Thoracic aorta (tissue), 2 donors: ENCODE results near the gene ASB18. TPM values are rescaled to one million over a fixed set of nuclear protein-coding genes. Genes with fewer than 3 reads are reported as not detected.

Source experiments
- ATAC-seq: fragments of 150-250 bp; one replicate; pipeline ENCODE4 v1.8.0; 2017; ENCODE audit warnings: low read depth; ENCODE audit not compliant: insufficient number of reproducible peaks, low FRiP score
- DNase-seq: peaks from one replicate; pipeline ENCODE4 v3.0.0-alpha.2; 2020; ENCODE audit warnings: low spot score
- H3K27ac ChIP-seq, 2 donors: fragments of 200-600 bp; sonication (generic); 1 replicate in 1 of 2; 2 replicates in 1 of 2; pipeline ENCODE4 v1.5.1; 2016; ENCODE audit warnings: mild to moderate bottlenecking in 2 of 2, moderate library complexity in 2 of 2
- H3K27me3 ChIP-seq: fragments of 200-600 bp; sonication (generic); replicated peaks from 2 replicates; pipeline ENCODE4 v1.6.0; 2016; ENCODE audit warnings: mild to moderate bottlenecking; ENCODE audit not compliant: insufficient read depth
- H3K36me3 ChIP-seq: fragments of 200-600 bp; sonication (generic); one replicate; pipeline ENCODE4 v1.5.1; 2016
- H3K4me1 ChIP-seq, 2 donors: fragments of 200-600 bp; sonication (generic); 1 replicate in 1 of 2; 2 replicates in 1 of 2; pipeline versions ENCODE4 v1.5.1 to v1.6.0; 2016; ENCODE audit warnings: low read depth in 2 of 2, mild to moderate bottlenecking in 1 of 2; ENCODE audit not compliant: control insufficient read depth in 1 of 2
- H3K4me3 ChIP-seq: fragments of 200-600 bp; sonication (generic); 2 replicates; pipeline ENCODE4 v1.5.1; 2016; ENCODE audit warnings: mild to moderate bottlenecking
- H3K9me3 ChIP-seq: fragments of 200-600 bp; sonication (generic); 2 replicates; pipeline ENCODE4 v1.5.1; 2016
- CTCF ChIP-seq: fragments of 200-600 bp; sonication (generic); IDR thresholded peaks from one replicate; pipeline ENCODE4 v1.5.1; 2019; ENCODE audit warnings: antibody characterized with exemption
- total RNA-seq, 2 donors: library from RNA; depleted of rRNA; stranded (reverse); fragments of >200 nt; gene quantifications; one replicate each; pipeline versions ENCODE4 v1.1.0 to v1.2.3, GENCODE V29; 2016

Gene ASB18
- total RNA-seq, 2 donors from 2014 or later = not detected

- TF ChIP-seq CTCF = no peak
- H3K36me3 ChIP-seq = no peaks in the 10 kb centered on the region
- DNase-seq (no peak), ATAC-seq (no peak)
- peaks cover 4 to 27% of the 10 kb centered on the region in 2 donors for H3K4me1 ChIP-seq
- no peak overlapping the region for H3K27ac ChIP-seq
- peaks cover 13% of the 10 kb centered on the region for H3K27me3 ChIP-seq
- H3K4me3 ChIP-seq = no peak overlapping the region
- no peaks in the 10 kb centered on the region for H3K9me3 ChIP-seq
Measured at GRCh38 chr2:236180076-236180816, 84.0 kb downstream of the ASB18 start.

- no peak for DNase-seq
- Histone ChIP-seq H3K27ac (no peak overlapping the region), H3K36me3 (no peaks in the 10 kb centered on the region), H3K27me3 (peaks cover 13% of the 10 kb centered on the region), H3K4me3 (peak overlapping the region; percentile 9), H3K9me3 (no peaks in the 10 kb centered on the region), H3K4me1 (peaks cover 4 to 27% of the 10 kb centered on the region in 2 donors)
- no peak for ATAC-seq
- TF ChIP-seq CTCF = no peak
Measured at GRCh38 chr2:236179236-236180075, 84.8 kb downstream of the ASB18 start.

- no peak for ATAC-seq
- peaks cover 13% of the 10 kb centered on the region for H3K27me3 ChIP-seq
Measured at GRCh38 chr2:236178890-236179235, 85.3 kb downstream of the ASB18 start.

DNA sequence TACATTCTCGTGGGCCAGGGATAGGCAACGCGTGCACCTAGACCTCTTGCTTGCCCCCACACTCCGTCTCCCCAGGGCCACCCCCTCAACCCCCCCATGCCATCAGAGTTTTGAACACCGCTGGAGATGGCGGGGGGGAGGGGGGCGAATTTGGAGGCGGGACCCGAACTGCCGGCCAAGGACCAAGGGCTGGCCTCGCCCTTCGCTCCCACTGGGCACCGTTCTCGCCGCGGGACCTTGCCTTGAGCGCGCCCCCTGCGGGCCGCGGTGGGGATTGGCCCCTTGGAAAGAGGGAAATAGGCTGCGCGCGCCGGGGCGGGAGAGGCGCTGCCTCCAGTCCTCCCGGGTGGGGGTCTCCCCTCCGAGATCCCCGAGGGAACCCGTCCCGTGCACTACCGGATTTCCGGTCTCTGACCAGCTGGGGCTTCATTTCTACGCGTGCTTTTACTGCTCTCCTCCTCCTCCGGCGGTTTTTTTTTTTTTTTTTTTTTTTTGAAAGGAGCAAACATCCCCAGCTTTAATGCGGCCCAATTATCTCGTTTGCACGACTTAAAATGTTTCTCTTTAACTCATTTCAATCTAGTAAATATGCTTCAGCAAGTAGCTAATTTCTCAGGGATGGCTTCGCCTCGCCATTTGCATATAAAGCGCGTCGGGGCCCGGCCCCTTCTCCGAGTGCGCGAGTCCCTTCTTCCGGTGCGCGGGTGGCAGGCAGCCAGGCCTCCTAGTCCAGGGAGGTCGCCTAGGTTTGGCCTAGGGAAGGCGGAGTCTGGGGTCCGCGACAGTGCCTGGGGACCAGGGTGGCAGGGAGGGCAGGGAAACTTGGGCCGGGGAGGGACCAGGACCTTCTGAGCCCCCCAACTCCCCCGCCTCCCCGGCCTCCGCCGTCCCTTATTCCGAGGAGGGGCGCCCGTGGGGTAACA is 86.0 kb downstream of the ASB18 start:
- Histone ChIP-seq H3K9me3 (no peaks in the 10 kb centered on the region), H3K27ac (no peak overlapping the region), H3K27me3 (peaks cover 18% of the 10 kb centered on the region), H3K4me1 (peaks cover 4 to 27% of the 10 kb centered on the region in 2 donors), H3K36me3 (no peaks in the 10 kb centered on the region), H3K4me3 (peak overlapping the region; percentile 62)
- DNase-seq = no peak
- peak; percentile 37 for ATAC-seq
- peak; percentile 57 for TF ChIP-seq CTCF

More at GRCh38 chr2:236178890-236179235, 85.3 kb downstream of the ASB18 start:
- Histone ChIP-seq H3K27ac (no peak overlapping the region), H3K4me3 (peak overlapping the region; percentile 62), H3K36me3 (no peaks in the 10 kb centered on the region), H3K4me1 (peaks cover 4 to 27% of the 10 kb centered on the region in 2 donors), H3K9me3 (no peaks in the 10 kb centered on the region)
- no peak for DNase-seq
- TF ChIP-seq CTCF = no peak
